ENCODE measurements around the gene LINGO1. TPM values are rescaled to one million over a fixed set of nuclear protein-coding genes. Genes with fewer than 3 reads are reported as not detected.

Gene LINGO1
- total and polyA plus RNA-seq, 2 donors (not counting 3 experiments of a cell fraction or from before 2014, with no cell fraction given) = 0.15 to 0.33 TPM

- TF ChIP-seq, protein P1, sequence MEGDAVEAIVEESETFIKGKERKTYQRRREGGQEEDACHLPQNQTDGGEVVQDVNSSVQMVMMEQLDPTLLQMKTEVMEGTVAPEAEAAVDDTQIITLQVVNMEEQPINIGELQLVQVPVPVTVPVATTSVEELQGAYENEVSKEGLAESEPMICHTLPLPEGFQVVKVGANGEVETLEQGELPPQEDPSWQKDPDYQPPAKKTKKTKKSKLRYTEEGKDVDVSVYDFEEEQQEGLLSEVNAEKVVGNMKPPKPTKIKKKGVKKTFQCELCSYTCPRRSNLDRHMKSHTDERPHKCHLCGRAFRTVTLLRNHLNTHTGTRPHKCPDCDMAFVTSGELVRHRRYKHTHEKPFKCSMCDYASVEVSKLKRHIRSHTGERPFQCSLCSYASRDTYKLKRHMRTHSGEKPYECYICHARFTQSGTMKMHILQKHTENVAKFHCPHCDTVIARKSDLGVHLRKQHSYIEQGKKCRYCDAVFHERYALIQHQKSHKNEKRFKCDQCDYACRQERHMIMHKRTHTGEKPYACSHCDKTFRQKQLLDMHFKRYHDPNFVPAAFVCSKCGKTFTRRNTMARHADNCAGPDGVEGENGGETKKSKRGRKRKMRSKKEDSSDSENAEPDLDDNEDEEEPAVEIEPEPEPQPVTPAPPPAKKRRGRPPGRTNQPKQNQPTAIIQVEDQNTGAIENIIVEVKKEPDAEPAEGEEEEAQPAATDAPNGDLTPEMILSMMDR (IDR thresholded peaks at IDR 0.05; ENCODE audit: extremely low read depth in 1 of 2, insufficient read depth in 1 of 2, low read depth in 1 of 2, low read length in 2 of 2) = no peak
- Histone ChIP-seq H3K36me3 (ENCODE audit: control insufficient read depth in 2 of 2, extremely low read depth in 1 of 2, insufficient read depth in 2 of 2, low read length in 2 of 2) (no peaks in the 10 kb centered on the region), H4K20me1 (replicated peaks; ENCODE audit: control insufficient read depth, extremely low read depth, insufficient read depth, low read length) (no peaks in the 10 kb centered on the region), H3K27ac (ENCODE audit: insufficient read depth, low read depth, low read length) (no peak overlapping the region), H2AFZ (ENCODE audit: low read depth, low read length) (no peak overlapping the region), H3K79me2 (ENCODE audit: control insufficient read depth, insufficient read depth, low read length) (no peaks in the 10 kb centered on the region), H3K9me3 (replicated peaks; ENCODE audit: control insufficient read depth, insufficient read depth, low read length) (no peaks in the 10 kb centered on the region), H3K9ac (replicated peaks; ENCODE audit: extremely low read depth, insufficient read depth, low read length) (no peak overlapping the region), H3K9me1 (replicated peaks; ENCODE audit: control insufficient read depth, extremely low read depth, insufficient read depth, low read length) (no peaks in the 10 kb centered on the region), H3K27me3 (ENCODE audit: control insufficient read depth in 2 of 2, insufficient read depth in 2 of 2, low read length in 2 of 2) (no peaks in the 10 kb centered on the region), H3K4me2 (ENCODE audit: insufficient read depth, low read length) (no peak overlapping the region), H3K4me3 (replicated peaks in 1 of 3; ENCODE audit: insufficient read depth in 1 of 3, low read depth in 1 of 3, low read length in 3 of 3) (no peak overlapping the region), H3K4me1 (ENCODE audit: control insufficient read depth, extremely low read depth, insufficient read depth, low read length) (no peaks in the 10 kb centered on the region)
- POLR2A ChIA-PET = no interaction called here
- DNase-seq (ENCODE audit: low read depth, low spot score) (no peak), FAIRE-seq (no peak)
- intact Hi-C loops (cut with micrococcal nuclease) = no loop called here
- dilution Hi-C loops (cut with MboI; ENCODE audit: extremely low pct_ligation_motif_present, low sequenced_read_pairs) = no loop called here
- CTCF ChIA-PET = interaction anchor here (1.0 to 2.0 kb wide), 4 partner anchors 31 to 456 kb away, joined by 3 to 4 read pairs (median 4); no protein-coding TSS in a partner anchor
- BruUV-seq (replicated peaks) = no TSS peak
Measured at GRCh38 chr15:77574521-77575202, 58.0 kb downstream of the LINGO1 start.

GRCh38 chr15:77573802-77574201 is 58.9 kb downstream of the LINGO1 start:
- H3K79me2 ChIP-seq (ENCODE audit: control insufficient read depth, insufficient read depth, low read length) = no peaks in the 10 kb centered on the region
- no peaks in the 10 kb centered on the region for H3K27me3 ChIP-seq (ENCODE audit: control insufficient read depth in 2 of 2, insufficient read depth in 2 of 2, low read length in 2 of 2)
- CTCF ChIA-PET = interaction anchor here (1.3 to 2.0 kb wide), 3 partner anchors 30 to 455 kb away, joined by 3 to 4 read pairs (median 4); no protein-coding TSS in a partner anchor
- FAIRE-seq = no peak
- no peak overlapping the region for H3K9ac ChIP-seq (replicated peaks; ENCODE audit: extremely low read depth, insufficient read depth, low read length)
- no peak overlapping the region for H3K4me3 ChIP-seq (replicated peaks in 1 of 3; ENCODE audit: insufficient read depth in 1 of 3, low read depth in 1 of 3, low read length in 3 of 3)
- H4K20me1 ChIP-seq (replicated peaks; ENCODE audit: control insufficient read depth, extremely low read depth, insufficient read depth, low read length) = no peaks in the 10 kb centered on the region
- H2AFZ ChIP-seq (ENCODE audit: low read depth, low read length) = no peak overlapping the region
- no peaks in the 10 kb centered on the region for H3K9me3 ChIP-seq (replicated peaks; ENCODE audit: control insufficient read depth, insufficient read depth, low read length)
- no peak for TF ChIP-seq POLR2A (IDR thresholded peaks at IDR 0.05; ENCODE audit: low read depth, low read length)
- no peak for TF ChIP-seq MAX (IDR thresholded peaks at IDR 0.05; ENCODE audit: insufficient read depth, insufficient read length)
- TF ChIP-seq, protein P1 (IDR thresholded peaks at IDR 0.05; ENCODE audit: extremely low read depth in 1 of 2, insufficient read depth in 1 of 2, low read depth in 1 of 2, low read length in 2 of 2) = no peak
- TF ChIP-seq JUN (IDR thresholded peaks at IDR 0.05; ENCODE audit: borderline replicate concordance, insufficient read depth, insufficient read length, low read depth) = no peak
- no peak for TF ChIP-seq MYC (IDR thresholded peaks at IDR 0.05; ENCODE audit: low read depth, low read length)
- no peak for TF ChIP-seq POLR2AphosphoS5 (IDR thresholded peaks at IDR 0.05; ENCODE audit: insufficient read depth, low read depth, low read length)
- TF ChIP-seq EZH2 (IDR thresholded peaks at IDR 0.05; ENCODE audit: borderline replicate concordance, low read depth, low read length, severe bottlenecking) = no peak
- TF ChIP-seq FOS (IDR thresholded peaks at IDR 0.05; ENCODE audit: borderline replicate concordance, insufficient read depth, low read length) = no peak
- no peak for DNase-seq (ENCODE audit: low read depth, low spot score)
- H3K9me1 ChIP-seq (replicated peaks; ENCODE audit: control insufficient read depth, extremely low read depth, insufficient read depth, low read length) = no peaks in the 10 kb centered on the region
- dilution Hi-C loops (cut with MboI; ENCODE audit: extremely low pct_ligation_motif_present, low sequenced_read_pairs) = no loop called here
- no peaks in the 10 kb centered on the region for H3K4me1 ChIP-seq (ENCODE audit: control insufficient read depth, extremely low read depth, insufficient read depth, low read length)
- no TSS peak for BruUV-seq (replicated peaks)
- H3K4me2 ChIP-seq (ENCODE audit: insufficient read depth, low read length) = no peak overlapping the region
- intact Hi-C loops (cut with micrococcal nuclease) = no loop called here
- POLR2A ChIA-PET = no interaction called here
- no peak overlapping the region for H3K27ac ChIP-seq (ENCODE audit: insufficient read depth, low read depth, low read length)
- H3K36me3 ChIP-seq (ENCODE audit: control insufficient read depth in 2 of 2, extremely low read depth in 1 of 2, insufficient read depth in 2 of 2, low read length in 2 of 2) = no peaks in the 10 kb centered on the region

Data from endothelial cell of umbilical vein (primary cell).